ENCODE results near the gene SCAF4.

Gene SCAF4

DNA sequence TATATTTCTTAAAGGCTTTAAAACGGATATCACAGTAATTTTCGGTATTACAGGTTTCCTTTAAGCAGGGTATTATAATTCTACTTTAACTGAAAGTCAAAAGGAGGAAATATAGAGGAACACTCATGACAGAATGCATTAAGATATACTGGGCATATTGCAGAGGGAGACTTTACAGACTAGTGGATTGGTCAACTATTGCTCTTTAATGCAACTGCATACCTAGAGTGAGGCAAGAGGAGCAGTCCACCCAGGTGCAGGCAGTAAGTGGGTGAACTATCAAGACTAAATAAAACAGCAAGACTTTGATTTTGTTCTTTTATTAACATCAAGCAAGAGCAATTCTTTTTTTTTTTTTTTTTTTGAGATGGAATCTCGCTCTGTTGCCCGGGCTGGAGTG, 10.5 kb downstream of the SCAF4 start:
- H3K9me3 ChIP-seq (ENCODE audit: severe bottlenecking), result no peaks in the 10 kb centered on the region
- no peak overlapping the region for H3K4me3 ChIP-seq (ENCODE audit: severe bottlenecking)
- TF ChIP-seq, protein P1, sequence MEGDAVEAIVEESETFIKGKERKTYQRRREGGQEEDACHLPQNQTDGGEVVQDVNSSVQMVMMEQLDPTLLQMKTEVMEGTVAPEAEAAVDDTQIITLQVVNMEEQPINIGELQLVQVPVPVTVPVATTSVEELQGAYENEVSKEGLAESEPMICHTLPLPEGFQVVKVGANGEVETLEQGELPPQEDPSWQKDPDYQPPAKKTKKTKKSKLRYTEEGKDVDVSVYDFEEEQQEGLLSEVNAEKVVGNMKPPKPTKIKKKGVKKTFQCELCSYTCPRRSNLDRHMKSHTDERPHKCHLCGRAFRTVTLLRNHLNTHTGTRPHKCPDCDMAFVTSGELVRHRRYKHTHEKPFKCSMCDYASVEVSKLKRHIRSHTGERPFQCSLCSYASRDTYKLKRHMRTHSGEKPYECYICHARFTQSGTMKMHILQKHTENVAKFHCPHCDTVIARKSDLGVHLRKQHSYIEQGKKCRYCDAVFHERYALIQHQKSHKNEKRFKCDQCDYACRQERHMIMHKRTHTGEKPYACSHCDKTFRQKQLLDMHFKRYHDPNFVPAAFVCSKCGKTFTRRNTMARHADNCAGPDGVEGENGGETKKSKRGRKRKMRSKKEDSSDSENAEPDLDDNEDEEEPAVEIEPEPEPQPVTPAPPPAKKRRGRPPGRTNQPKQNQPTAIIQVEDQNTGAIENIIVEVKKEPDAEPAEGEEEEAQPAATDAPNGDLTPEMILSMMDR (IDR thresholded peaks at IDR 0.05; ENCODE audit: poor library complexity, severe bottlenecking), result no peak
- H3K4me1 ChIP-seq (ENCODE audit: insufficient read depth, poor library complexity, severe bottlenecking), result no peaks in the 10 kb centered on the region
- H3K36me3 ChIP-seq (ENCODE audit: low read depth), result peaks cover 7% of the 10 kb centered on the region
- H3K27ac ChIP-seq (ENCODE audit: poor library complexity, severe bottlenecking), result no peak overlapping the region
- H3K27me3 ChIP-seq (ENCODE audit: insufficient read depth, poor library complexity, severe bottlenecking), result no peaks in the 10 kb centered on the region
- no peak for ATAC-seq (ENCODE audit: low read depth)
- no peak for DNase-seq (ENCODE audit: low spot score)

DNA sequence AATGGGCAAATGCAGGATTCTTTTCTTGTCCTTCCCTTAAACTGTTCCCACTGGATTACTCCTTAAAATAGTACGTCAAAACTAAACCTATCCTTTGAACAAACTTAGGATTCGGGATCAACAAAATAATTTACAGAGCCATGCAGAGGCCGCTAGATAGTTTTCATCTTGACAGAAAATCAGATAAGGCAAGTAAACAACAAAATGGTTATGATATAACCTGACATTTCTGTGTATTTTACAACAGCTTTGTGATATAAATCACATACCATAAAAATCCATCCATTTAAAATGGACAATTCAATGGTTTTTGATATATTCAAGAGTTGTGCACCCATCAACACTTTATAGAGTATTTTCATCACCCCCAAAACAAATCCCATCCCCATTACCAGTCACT, 11.2 kb downstream of the SCAF4 start:
- H3K4me1 ChIP-seq (ENCODE audit: insufficient read depth, poor library complexity, severe bottlenecking), result peaks cover 5% of the 10 kb centered on the region
- H3K36me3 ChIP-seq (ENCODE audit: low read depth), result peaks cover 7% of the 10 kb centered on the region
- no peak overlapping the region for H3K4me3 ChIP-seq (ENCODE audit: severe bottlenecking)
- H3K9me3 ChIP-seq (ENCODE audit: severe bottlenecking), result no peaks in the 10 kb centered on the region
- ATAC-seq (ENCODE audit: low read depth), result no peak
- H3K27me3 ChIP-seq (ENCODE audit: insufficient read depth, poor library complexity, severe bottlenecking), result no peaks in the 10 kb centered on the region
- H3K27ac ChIP-seq (ENCODE audit: poor library complexity, severe bottlenecking), result no peak overlapping the region
- TF ChIP-seq, protein P1 (IDR thresholded peaks at IDR 0.05; ENCODE audit: poor library complexity, severe bottlenecking), result no peak
- no peak for DNase-seq (ENCODE audit: low spot score)

DNA sequence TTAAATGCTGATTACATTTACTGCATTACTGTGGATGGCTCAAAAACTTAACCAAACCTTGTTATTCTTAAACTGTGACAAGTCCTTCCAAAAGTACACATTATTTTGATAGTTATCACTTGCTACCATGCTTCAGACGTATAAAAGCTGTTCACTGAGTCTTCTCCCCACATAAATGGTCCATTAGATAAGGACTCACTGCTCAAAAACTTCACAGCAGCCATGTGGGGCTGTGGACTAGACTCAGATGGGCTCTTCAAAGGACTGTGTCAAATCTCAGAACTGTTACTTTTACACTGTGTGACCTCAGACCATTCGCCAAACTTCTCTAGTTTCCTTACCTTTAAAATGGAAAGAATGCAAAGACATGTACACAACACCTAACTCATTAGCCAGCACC, 11.6 kb downstream of the SCAF4 start:
- Histone ChIP-seq H3K27me3 (ENCODE audit: insufficient read depth, poor library complexity, severe bottlenecking) (no peaks in the 10 kb centered on the region), H3K4me1 (ENCODE audit: insufficient read depth, poor library complexity, severe bottlenecking) (peaks cover 6% of the 10 kb centered on the region), H3K9me3 (ENCODE audit: severe bottlenecking) (no peaks in the 10 kb centered on the region), H3K27ac (ENCODE audit: poor library complexity, severe bottlenecking) (no peak overlapping the region), H3K4me3 (ENCODE audit: severe bottlenecking) (no peak overlapping the region), H3K36me3 (ENCODE audit: low read depth) (peaks cover 4% of the 10 kb centered on the region)
- TF ChIP-seq, protein P1 (IDR thresholded peaks at IDR 0.05; ENCODE audit: poor library complexity, severe bottlenecking), result no peak
- ATAC-seq (ENCODE audit: low read depth) (no peak), DNase-seq (ENCODE audit: low spot score) (no peak)

DNA sequence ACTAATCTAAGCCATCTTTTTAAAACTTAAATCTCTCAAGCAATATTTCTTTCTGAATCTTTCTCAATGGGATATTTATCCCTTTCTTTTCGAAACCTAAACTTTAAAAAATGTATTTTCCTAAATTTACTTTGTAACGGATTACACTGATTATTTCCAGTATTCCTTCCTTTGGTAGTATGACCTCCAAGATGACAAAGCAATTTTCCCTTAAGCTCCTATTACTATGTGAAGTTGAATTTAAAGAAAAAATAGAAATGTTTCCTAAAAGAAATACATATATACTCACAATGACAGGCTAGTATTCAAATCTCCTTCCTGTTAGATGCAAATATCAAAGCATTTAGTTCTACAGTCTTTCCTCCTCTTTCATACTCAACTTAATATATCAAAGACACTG, 15.8 kb downstream of the SCAF4 start:
- H3K4me3 ChIP-seq (ENCODE audit: severe bottlenecking), result no peak overlapping the region
- H3K27ac ChIP-seq (ENCODE audit: poor library complexity, severe bottlenecking), result no peak overlapping the region
- H3K36me3 ChIP-seq (ENCODE audit: low read depth), result no peaks in the 10 kb centered on the region
- TF ChIP-seq, protein P1 (IDR thresholded peaks at IDR 0.05; ENCODE audit: poor library complexity, severe bottlenecking), result no peak
- peaks cover 14% of the 10 kb centered on the region for H3K4me1 ChIP-seq (ENCODE audit: insufficient read depth, poor library complexity, severe bottlenecking)
- H3K9me3 ChIP-seq (ENCODE audit: severe bottlenecking), result no peaks in the 10 kb centered on the region
- ATAC-seq (ENCODE audit: low read depth), result no peak
- no peak for DNase-seq (ENCODE audit: low spot score)
- H3K27me3 ChIP-seq (ENCODE audit: insufficient read depth, poor library complexity, severe bottlenecking), result no peaks in the 10 kb centered on the region

DNA sequence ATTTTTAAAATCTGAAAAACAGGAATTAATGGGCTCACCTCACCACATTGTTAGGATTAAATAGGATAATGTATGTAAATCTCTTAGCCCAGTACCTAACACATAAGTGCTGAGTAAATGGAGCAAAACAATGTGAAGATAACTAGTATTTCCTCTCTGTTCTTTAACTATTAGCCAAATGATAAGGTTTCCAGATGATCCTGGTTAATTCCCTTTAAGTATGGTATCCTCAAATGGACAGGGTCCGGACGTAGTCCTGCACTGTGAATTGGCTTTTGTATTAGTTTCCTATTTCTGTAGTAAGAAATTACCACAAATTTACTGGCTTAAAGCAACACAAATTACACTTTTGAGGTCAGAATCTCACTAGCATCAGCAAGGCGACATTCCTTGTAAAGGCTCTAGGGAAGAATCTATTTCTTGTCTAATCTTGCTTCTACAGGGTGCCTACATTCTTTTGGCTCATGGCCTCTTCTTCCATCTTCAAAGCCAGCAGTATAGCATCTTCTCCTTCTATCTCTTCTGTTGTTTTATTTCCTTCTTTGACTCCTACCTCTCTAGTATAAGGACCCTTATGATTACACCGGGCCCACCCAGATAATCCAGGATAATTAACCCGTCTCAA, 17.1 kb downstream of the SCAF4 start:
- ATAC-seq (ENCODE audit: low read depth) (peak; percentile 41; the same call in 2 of the 3 replicates), DNase-seq (ENCODE audit: low spot score) (no peak)
- TF ChIP-seq, protein P1 (IDR thresholded peaks at IDR 0.05; ENCODE audit: poor library complexity, severe bottlenecking), result no peak
- Histone ChIP-seq H3K36me3 (ENCODE audit: low read depth) (no peaks in the 10 kb centered on the region), H3K4me1 (ENCODE audit: insufficient read depth, poor library complexity, severe bottlenecking) (peaks cover 14% of the 10 kb centered on the region), H3K4me3 (ENCODE audit: severe bottlenecking) (no peak overlapping the region), H3K9me3 (ENCODE audit: severe bottlenecking) (no peaks in the 10 kb centered on the region), H3K27me3 (ENCODE audit: insufficient read depth, poor library complexity, severe bottlenecking) (no peaks in the 10 kb centered on the region), H3K27ac (ENCODE audit: poor library complexity, severe bottlenecking) (no peak overlapping the region)
